ENCODE results near the gene TBATA.
"Not testable (repeated sequence)": the region's sequence is repeated elsewhere in the genome, so short reads cannot be mapped to it uniquely, and the experiment has no call there.

Gene TBATA

GRCh38 chr10:70778267-70778924 is 6.8 kb downstream of the TBATA start:
- no peak for DNase-seq

GRCh38 chr10:70777063-70777875 is 7.9 kb downstream of the TBATA start:
- DNase-seq: no peak

- no peak for DNase-seq
Observed at GRCh38 chr10:70776455-70777005, 8.6 kb downstream of the TBATA start.

- no peak for DNase-seq
Observed at GRCh38 chr10:70775679-70776454, 9.3 kb downstream of the TBATA start.

- no peak for DNase-seq
Observed at GRCh38 chr10:70774810-70775678, 10.1 kb downstream of the TBATA start.

GRCh38 chr10:70773965-70774809 is 11.0 kb downstream of the TBATA start:
- DNase-seq: no peak

GRCh38 chr10:70773461-70773860 is 11.7 kb downstream of the TBATA start:
- no peak for DNase-seq

GRCh38 chr10:70772627-70773026 is 12.6 kb downstream of the TBATA start:
- no peak for DNase-seq

- DNase-seq: no peak
Observed at GRCh38 chr10:70771311-70772194, 13.6 kb downstream of the TBATA start.

GRCh38 chr10:70770516-70770915 is 14.7 kb downstream of the TBATA start:
- not testable (repeated sequence) for DNase-seq

GRCh38 chr10:70770001-70770400 is 15.2 kb downstream of the TBATA start:
- no peak for DNase-seq

GRCh38 chr10:70769121-70769520 is 16.1 kb downstream of the TBATA start:
- no peak for DNase-seq

- DNase-seq: not testable (repeated sequence)
Observed at GRCh38 chr10:70768026-70768685, 17.0 kb downstream of the TBATA start.

GRCh38 chr10:70765794-70766594 is 19.2 kb downstream of the TBATA start:
- no peak for DNase-seq

GRCh38 chr10:70763567-70763966 is 21.6 kb downstream of the TBATA start:
- no peak for DNase-seq

- no peak for DNase-seq
Observed at GRCh38 chr10:70762441-70763175, 22.6 kb downstream of the TBATA start.

- DNase-seq: no peak
Observed at GRCh38 chr10:70761727-70762350, 23.3 kb downstream of the TBATA start.
